Upper lobe of left lung (tissue), 6 donors: ENCODE results near the gene EXOC2. TPM values are rescaled to one million over a fixed set of nuclear protein-coding genes. Genes with fewer than 3 reads are reported as not detected.

Source experiments
- ATAC-seq, 2 donors: fragments of 200-7000 bp; cut with Tn5 transposase; one replicate each; pipeline ENCODE4 v1.9.1; 2022; ENCODE audit warnings: mild to moderate bottlenecking in 2 of 2, moderate library complexity in 2 of 2; ENCODE audit not compliant: low FRiP score in 2 of 2
- DNase-seq, 2 donors: peaks; one replicate each; pipeline ENCODE4 v3.0.0-alpha.2; 2019 to 2020
- H3K27ac ChIP-seq, 4 donors: fragments of 200-600 bp; sonication (generic); one replicate each; pipeline ENCODE4 v1.5.1; 2016 to 2019
- H3K27me3 ChIP-seq, 4 donors: fragments of 200-600 bp; sonication (generic); one replicate each; pipeline ENCODE4 v1.5.1; 2017 to 2019
- H3K36me3 ChIP-seq, 4 donors: fragments of 200-600 bp; sonication (generic); one replicate each; pipeline ENCODE4 v1.5.1; 2016 to 2019
- H3K4me1 ChIP-seq, 4 donors: fragments of 200-600 bp; sonication (generic); one replicate each; pipeline ENCODE4 v1.5.1; 2018 to 2019
- H3K4me3 ChIP-seq, 4 donors: fragments of 200-600 bp; sonication (generic); one replicate each; pipeline ENCODE4 v1.5.1; 2017 to 2019; ENCODE audit warnings: mild to moderate bottlenecking in 2 of 4, moderate library complexity in 1 of 4
- H3K9me3 ChIP-seq, 4 donors: fragments of 200-600 bp; sonication (generic); one replicate each; pipeline ENCODE4 v1.5.1; 2018 to 2019
- CTCF ChIP-seq, 6 experiments: fragments of 450-650 bp in 4 of 6; fragments of 200-600 bp in 2 of 6; sonication (generic) in 2 of 6; IDR thresholded peaks; one replicate each; pipeline ENCODE4 v1.5.1; 2016 to 2019; ENCODE audit warnings: antibody characterized with exemption in 6 of 6
- EP300 ChIP-seq, 4 donors: sonication (generic); formaldehyde crosslinking; IDR thresholded peaks; one replicate each; pipeline ENCODE4 v1.5.1; 2017; ENCODE audit warnings: antibody characterized with exemption in 4 of 4, control low read depth in 2 of 4
- POLR2A ChIP-seq, 4 donors: fragments of 450-650 bp; IDR thresholded peaks; one replicate each; pipeline ENCODE4 v1.5.1; 2016 to 2017; ENCODE audit warnings: antibody characterized with exemption in 4 of 4, mild to moderate bottlenecking in 2 of 4
- POLR2AphosphoS5 ChIP-seq, 2 donors: sonication (generic); formaldehyde crosslinking; IDR thresholded peaks; one replicate each; pipeline ENCODE4 v1.5.1; 2017; ENCODE audit warnings: antibody characterized with exemption in 2 of 2
- WGBS, 2 donors: methylation state at CpG; one replicate each; pipeline ENCODE4 v1.1.5; 2017 to 2018; 5-methylcytosine and 5-hydroxymethylcytosine counted together
- total RNA-seq, 6 donors: library from RNA; depleted of rRNA in 4 of 6; stranded (reverse); fragments of >200 nt in 4 of 6; gene quantifications; one replicate each; pipeline versions ENCODE4 v1.1.0 to v1.2.1, GENCODE V29; 2016 to 2021
- donor health status: DM: no; HTN: no; CAD: no; lungs with moderate emphysema.
- donor health status: DM: no; HTN: yes; CAD: no; lungs with severe emphysema.

EXOC2 gene
- total RNA-seq, 6 donors from 2014 or later: 16.5 to 31.4 (median 24.4) TPM

DNA sequence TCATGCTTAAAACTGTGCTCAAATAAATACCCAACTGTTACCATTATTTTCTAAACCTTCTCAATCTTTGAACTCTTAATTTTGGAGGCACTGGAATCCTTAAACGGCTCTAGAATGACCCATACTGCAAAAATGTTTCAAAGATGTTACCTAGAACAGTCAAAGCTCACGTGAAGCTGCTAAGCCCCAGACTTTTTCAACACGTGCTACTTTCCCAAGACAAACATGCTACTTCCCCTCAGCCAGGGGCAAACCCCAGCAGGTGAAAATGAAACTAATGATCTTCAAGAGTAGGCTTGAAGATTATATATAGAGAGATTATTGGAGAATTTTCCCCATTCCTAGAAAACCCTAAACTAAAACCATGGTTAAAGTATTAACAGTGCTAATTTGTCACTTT lies 64.2 kb downstream of the EXOC2 start:
- H3K36me3 ChIP-seq: peaks cover 0 to 15% (median 2%) of the 10 kb centered on the region in 4 donors
- no peak overlapping the region for H3K27ac ChIP-seq
- peaks cover 0 to 5% (median 0%) of the 10 kb centered on the region in 4 donors for H3K4me1 ChIP-seq
- no peak for ATAC-seq
- 39 to 50% methylated on average over 3 of the region's 3 CpGs for WGBS, 2 donors
- no peak overlapping the region for H3K4me3 ChIP-seq
- H3K9me3 ChIP-seq: no peaks in the 10 kb centered on the region
- no peak for DNase-seq
- no peak for TF ChIP-seq EP300 (IDR thresholded peaks at IDR 0.05)
- no peak for TF ChIP-seq POLR2AphosphoS5 (IDR thresholded peaks at IDR 0.05)
- no peak for TF ChIP-seq CTCF (IDR thresholded peaks at IDR 0.05)
- TF ChIP-seq POLR2A (IDR thresholded peaks at IDR 0.05): no peak
- H3K27me3 ChIP-seq: no peaks in the 10 kb centered on the region

DNA sequence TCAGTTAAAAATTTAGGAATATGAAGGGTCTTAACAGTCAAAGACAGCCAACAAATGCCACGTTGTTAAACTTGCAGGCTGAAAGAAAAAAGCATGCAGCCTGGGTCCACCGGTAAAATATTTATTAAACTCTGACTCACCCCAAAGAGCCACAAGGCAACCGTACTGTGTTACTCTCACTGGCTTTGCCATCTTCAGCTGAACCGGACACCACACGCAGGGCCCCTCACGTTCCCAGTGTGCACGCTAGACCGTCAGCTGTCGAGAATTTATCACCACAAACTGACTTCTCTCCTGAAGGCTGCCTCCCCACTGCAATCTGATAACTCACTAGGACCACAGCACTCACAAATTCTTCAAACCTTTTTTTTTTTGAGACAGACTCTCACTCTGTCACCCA lies 66.7 kb downstream of the EXOC2 start:
- H3K27me3 ChIP-seq: no peaks in the 10 kb centered on the region
- WGBS, 2 donors: 92 to 93% methylated on average over 9 of the region's 9 CpGs
- no peak for ATAC-seq
- no peak overlapping the region for H3K4me3 ChIP-seq
- TF ChIP-seq CTCF (IDR thresholded peaks at IDR 0.05) (no peak), EP300 (IDR thresholded peaks at IDR 0.05) (no peak), POLR2AphosphoS5 (IDR thresholded peaks at IDR 0.05) (no peak), POLR2A (IDR thresholded peaks at IDR 0.05) (no peak)
- no peak for DNase-seq
- no peaks in the 10 kb centered on the region for H3K9me3 ChIP-seq
- no peak overlapping the region for H3K27ac ChIP-seq
- H3K36me3 ChIP-seq: peaks cover 0 to 12% (median 2%) of the 10 kb centered on the region in 4 donors
- H3K4me1 ChIP-seq: peaks cover 0 to 5% (median 0%) of the 10 kb centered on the region in 4 donors

GRCh38 chr6:624979-625378 lies 68.0 kb downstream of the EXOC2 start:
- DNase-seq: peak in 1 of 2 donors; percentile 11
- WGBS, 2 donors: 80 to 84% methylated on average over 11 of the region's 11 CpGs
- TF ChIP-seq CTCF (IDR thresholded peaks at IDR 0.05) (peak in 1 of 6 experiments; percentile 17), EP300 (IDR thresholded peaks at IDR 0.05) (no peak), POLR2A (IDR thresholded peaks at IDR 0.05) (no peak), POLR2AphosphoS5 (IDR thresholded peaks at IDR 0.05) (no peak)
- H3K27ac ChIP-seq: no peak overlapping the region
- H3K27me3 ChIP-seq: no peaks in the 10 kb centered on the region
- H3K4me1 ChIP-seq: peaks cover 0 to 5% (median 0%) of the 10 kb centered on the region in 4 donors
- no peaks in the 10 kb centered on the region for H3K9me3 ChIP-seq
- ATAC-seq: no peak
- H3K4me3 ChIP-seq: no peak overlapping the region
- peaks cover 0 to 8% (median 0%) of the 10 kb centered on the region in 4 donors for H3K36me3 ChIP-seq

DNA sequence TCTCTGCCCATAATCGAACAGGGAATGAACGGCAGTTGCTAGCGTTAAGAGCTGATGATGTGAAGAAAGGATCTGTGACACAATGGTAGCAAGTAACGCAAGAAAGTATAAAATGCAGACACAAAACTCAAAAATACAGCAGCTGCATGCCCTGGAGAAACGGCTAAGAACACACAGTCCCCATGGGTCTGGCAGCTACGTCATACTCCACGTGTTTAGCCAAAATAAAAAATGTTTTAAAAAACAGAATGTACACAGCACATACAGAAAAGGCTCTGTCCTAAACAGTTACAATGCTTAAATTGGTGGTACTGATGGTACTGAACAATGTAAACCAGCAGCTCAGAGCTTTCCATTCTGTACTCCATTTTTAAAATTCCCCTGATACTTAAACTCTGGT lies 70.5 kb downstream of the EXOC2 start:
- DNase-seq: no peak
- Histone ChIP-seq H3K27me3 (no peaks in the 10 kb centered on the region), H3K36me3 (peaks cover 0 to 13% (median 0%) of the 10 kb centered on the region in 4 donors), H3K27ac (no peak overlapping the region), H3K4me3 (no peak overlapping the region), H3K4me1 (no peaks in the 10 kb centered on the region), H3K9me3 (no peaks in the 10 kb centered on the region)
- WGBS, 2 donors: 90 to 91% methylated on average over 7 of the region's 7 CpGs
- TF ChIP-seq CTCF (IDR thresholded peaks at IDR 0.05) (no peak), POLR2AphosphoS5 (IDR thresholded peaks at IDR 0.05) (no peak), POLR2A (IDR thresholded peaks at IDR 0.05) (no peak), EP300 (IDR thresholded peaks at IDR 0.05) (no peak)
- no peak for ATAC-seq

DNA sequence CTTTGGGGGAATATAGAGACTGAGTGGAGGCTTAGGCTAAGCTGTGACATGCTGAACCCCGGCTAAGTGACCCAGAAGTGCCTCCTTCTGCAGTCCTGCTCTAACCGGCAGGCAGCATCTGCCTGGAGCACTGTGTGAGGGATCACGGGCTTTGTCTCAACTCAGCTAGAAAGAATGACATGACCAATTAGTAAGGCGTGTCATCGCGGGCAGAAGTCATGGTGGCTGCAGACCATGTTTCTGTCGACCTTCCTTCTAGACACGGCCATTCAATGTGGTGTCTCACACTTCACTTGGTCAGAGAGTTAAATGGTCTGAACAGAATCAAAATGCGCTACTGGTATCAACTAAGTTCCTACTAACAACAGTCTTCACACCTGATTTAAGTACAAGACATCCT lies 71.0 kb downstream of the EXOC2 start:
- H3K4me1 ChIP-seq: no peaks in the 10 kb centered on the region
- no peak for DNase-seq
- H3K9me3 ChIP-seq: no peaks in the 10 kb centered on the region
- no peak for ATAC-seq
- H3K27me3 ChIP-seq: no peaks in the 10 kb centered on the region
- H3K4me3 ChIP-seq: no peak overlapping the region
- H3K36me3 ChIP-seq: peaks cover 0 to 19% (median 0%) of the 10 kb centered on the region in 4 donors
- TF ChIP-seq POLR2A (IDR thresholded peaks at IDR 0.05) (no peak), POLR2AphosphoS5 (IDR thresholded peaks at IDR 0.05) (no peak), CTCF (IDR thresholded peaks at IDR 0.05) (no peak), EP300 (IDR thresholded peaks at IDR 0.05) (no peak)
- no peak overlapping the region for H3K27ac ChIP-seq
- WGBS, 2 donors: 90 to 95% methylated on average over 9 of the region's 9 CpGs
